OCI-LY1 (cell line): Measurements from ENCODE around the gene STK11IP.

Experiments
- H2AFZ ChIP-seq: fragments of 200-600 bp; sonication (generic), shearing (Covaris generic); 2 replicates; pipeline ENCODE4 v1.6.0; 2014; ENCODE audit warnings: antibody characterized with exemption, mild to moderate bottlenecking, low read length
- H3F3A ChIP-seq: fragments of 200-600 bp; sonication (generic), shearing (Covaris generic); 2 replicates; pipeline ENCODE4 v1.6.0; 2014; ENCODE audit warnings: mild to moderate bottlenecking, antibody characterized with exemption, low read length, moderate library complexity; ENCODE audit not compliant: insufficient read depth
- H3K27ac ChIP-seq: fragments of 200-600 bp; sonication (generic); 2 replicates; pipeline ENCODE4 v1.5.1; 2014; ENCODE audit warnings: low read length, mixed run types, mild to moderate bottlenecking, low read depth; ENCODE audit not compliant: poor library complexity, severe bottlenecking
- H3K27me3 ChIP-seq: fragments of 200-600 bp; sonication (generic); 2 replicates; pipeline ENCODE4 v1.6.0; 2014; ENCODE audit warnings: antibody characterized with exemption, mild to moderate bottlenecking, low read length, moderate library complexity; ENCODE audit not compliant: insufficient read depth
- H3K36me3 ChIP-seq: fragments of 200-600 bp; sonication (generic); 2 replicates; pipeline ENCODE4 v1.6.1; 2014; ENCODE audit warnings: mild to moderate bottlenecking, antibody characterized with exemption, low read length, moderate library complexity, mixed read lengths; ENCODE audit not compliant: insufficient read depth
- H3K4me1 ChIP-seq: fragments of 200-600 bp; sonication (generic); 2 replicates; pipeline ENCODE4 v1.5.1; 2014; ENCODE audit warnings: mild to moderate bottlenecking, low read length, moderate library complexity; ENCODE audit not compliant: insufficient read depth, severe bottlenecking
- H3K4me2 ChIP-seq: fragments of 200-600 bp; sonication (generic), shearing (Covaris generic); 2 replicates; pipeline ENCODE4 v1.6.1; 2014; ENCODE audit warnings: low read length
- H3K4me3 ChIP-seq: fragments of 200-600 bp; sonication (generic); 2 replicates; pipeline ENCODE4 v1.5.1; 2014; ENCODE audit warnings: low read length, low read depth, mild to moderate bottlenecking, mixed read lengths; ENCODE audit not compliant: poor library complexity, severe bottlenecking
- H3K79me2 ChIP-seq: fragments of 200-600 bp; shearing (Covaris generic); 2 replicates; pipeline ENCODE4 v1.6.1; 2016; ENCODE audit warnings: mixed run types, low read length, mixed read lengths; ENCODE audit not compliant: insufficient read depth
- H3K9ac ChIP-seq: fragments of 200-600 bp; sonication (generic), shearing (Covaris generic); 2 replicates; pipeline ENCODE4 v1.6.1; 2014; ENCODE audit warnings: mild to moderate bottlenecking, low read length, mixed read lengths
- H3K9me2 ChIP-seq: fragments of 200-600 bp; sonication (generic), shearing (Covaris generic); 2 replicates; pipeline ENCODE4 v1.6.1; 2014; ENCODE audit warnings: low read depth, mild to moderate bottlenecking, low read length, mixed read lengths
- H3K9me3 ChIP-seq: fragments of 200-600 bp; shearing (Covaris generic); 2 replicates; pipeline ENCODE4 v1.6.1; 2014; ENCODE audit warnings: low read length, mixed read lengths
- H4K20me1 ChIP-seq: fragments of 200-600 bp; sonication (generic), shearing (Covaris generic); 2 replicates; pipeline ENCODE4 v1.6.0; 2016; ENCODE audit warnings: mild to moderate bottlenecking, low read length; ENCODE audit not compliant: insufficient read depth
- EZH2 ChIP-seq: fragments of 200-600 bp; sonication (generic), shearing (Covaris generic); IDR thresholded peaks from 2 replicates; pipeline ENCODE4 v1.8.0; 2017; ENCODE audit warnings: borderline replicate concordance, mixed run types, mild to moderate bottlenecking, antibody characterized with exemption, low read length, moderate library complexity, mixed read lengths
- TF ChIP-seq, protein P1 (sequence below): fragments of 200-600 bp; sonication (generic), shearing (Covaris generic); IDR thresholded peaks from 2 replicates; pipeline ENCODE4 v1.5.1; 2017; ENCODE audit warnings: mild to moderate bottlenecking, antibody characterized with exemption, low read length, moderate library complexity, mixed read lengths

Gene STK11IP

GRCh38 chr2:219664041-219664440, 66.4 kb downstream of the STK11IP start:
- Histone ChIP-seq H3K9me3 (no peaks in the 10 kb centered on the region), H3K79me2 (no peaks in the 10 kb centered on the region), H3F3A (no peaks in the 10 kb centered on the region), H3K4me1 (no peaks in the 10 kb centered on the region), H3K4me2 (no peak overlapping the region), H3K27me3 (no peaks in the 10 kb centered on the region), H3K9me2 (no peaks in the 10 kb centered on the region), H3K9ac (no peak overlapping the region), H3K4me3 (no peak overlapping the region), H3K27ac (no peak overlapping the region), H4K20me1 (no peaks in the 10 kb centered on the region), H2AFZ (no peak overlapping the region), H3K36me3 (no peaks in the 10 kb centered on the region)
- TF ChIP-seq, protein P1, sequence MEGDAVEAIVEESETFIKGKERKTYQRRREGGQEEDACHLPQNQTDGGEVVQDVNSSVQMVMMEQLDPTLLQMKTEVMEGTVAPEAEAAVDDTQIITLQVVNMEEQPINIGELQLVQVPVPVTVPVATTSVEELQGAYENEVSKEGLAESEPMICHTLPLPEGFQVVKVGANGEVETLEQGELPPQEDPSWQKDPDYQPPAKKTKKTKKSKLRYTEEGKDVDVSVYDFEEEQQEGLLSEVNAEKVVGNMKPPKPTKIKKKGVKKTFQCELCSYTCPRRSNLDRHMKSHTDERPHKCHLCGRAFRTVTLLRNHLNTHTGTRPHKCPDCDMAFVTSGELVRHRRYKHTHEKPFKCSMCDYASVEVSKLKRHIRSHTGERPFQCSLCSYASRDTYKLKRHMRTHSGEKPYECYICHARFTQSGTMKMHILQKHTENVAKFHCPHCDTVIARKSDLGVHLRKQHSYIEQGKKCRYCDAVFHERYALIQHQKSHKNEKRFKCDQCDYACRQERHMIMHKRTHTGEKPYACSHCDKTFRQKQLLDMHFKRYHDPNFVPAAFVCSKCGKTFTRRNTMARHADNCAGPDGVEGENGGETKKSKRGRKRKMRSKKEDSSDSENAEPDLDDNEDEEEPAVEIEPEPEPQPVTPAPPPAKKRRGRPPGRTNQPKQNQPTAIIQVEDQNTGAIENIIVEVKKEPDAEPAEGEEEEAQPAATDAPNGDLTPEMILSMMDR: no peak
- TF ChIP-seq EZH2: no peak

- H3K9ac ChIP-seq: no peak overlapping the region
- TF ChIP-seq, protein P1: no peak
- TF ChIP-seq EZH2: no peak
- H3K9me2 ChIP-seq: no peaks in the 10 kb centered on the region
- H3K36me3 ChIP-seq: no peaks in the 10 kb centered on the region
- H3K79me2 ChIP-seq: no peaks in the 10 kb centered on the region
- H4K20me1 ChIP-seq: no peaks in the 10 kb centered on the region
- H2AFZ ChIP-seq: no peak overlapping the region
- no peaks in the 10 kb centered on the region for H3K9me3 ChIP-seq
- H3K4me1 ChIP-seq: no peaks in the 10 kb centered on the region
- no peak overlapping the region for H3K4me3 ChIP-seq
- H3K27me3 ChIP-seq: no peaks in the 10 kb centered on the region
- no peak overlapping the region for H3K4me2 ChIP-seq
- no peak overlapping the region for H3K27ac ChIP-seq
- no peaks in the 10 kb centered on the region for H3F3A ChIP-seq
These were observed 67.3 kb downstream of the STK11IP start for GRCh38 chr2:219664944-219665343.

DNA sequence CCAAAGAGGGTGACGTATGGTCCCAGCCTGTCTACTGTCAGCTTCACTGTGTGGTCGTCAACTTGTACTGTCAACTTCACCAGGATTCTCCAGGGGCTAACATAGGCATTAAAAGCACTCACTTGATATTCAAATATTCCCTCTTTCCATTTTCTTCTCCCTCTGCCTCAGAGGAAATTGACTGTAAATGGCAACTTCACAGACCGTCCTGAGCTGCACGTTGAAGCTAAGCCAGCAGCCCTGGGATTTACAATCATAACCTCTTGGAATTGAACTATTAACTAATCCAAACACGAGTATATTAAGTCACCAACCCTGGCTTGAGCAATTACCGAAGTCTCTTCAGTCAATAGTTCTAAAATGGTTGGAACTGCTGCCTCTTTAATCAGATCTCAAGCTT, 68.3 kb downstream of the STK11IP start:
- no peaks in the 10 kb centered on the region for H3K9me3 ChIP-seq
- no peaks in the 10 kb centered on the region for H3F3A ChIP-seq
- H3K27me3 ChIP-seq: no peaks in the 10 kb centered on the region
- no peak overlapping the region for H3K4me2 ChIP-seq
- no peaks in the 10 kb centered on the region for H4K20me1 ChIP-seq
- no peaks in the 10 kb centered on the region for H3K36me3 ChIP-seq
- no peak overlapping the region for H2AFZ ChIP-seq
- H3K4me1 ChIP-seq: no peaks in the 10 kb centered on the region
- H3K9me2 ChIP-seq: no peaks in the 10 kb centered on the region
- no peak overlapping the region for H3K4me3 ChIP-seq
- TF ChIP-seq EZH2: no peak
- TF ChIP-seq, protein P1: no peak
- H3K9ac ChIP-seq: no peak overlapping the region
- H3K79me2 ChIP-seq: no peaks in the 10 kb centered on the region
- H3K27ac ChIP-seq: no peak overlapping the region
